Osteocyte (in vitro differentiated cells): Measurements from ENCODE around the gene RABAC1. TPM values are rescaled to one million over a fixed set of nuclear protein-coding genes. Genes with fewer than 3 reads are reported as not detected.
A peak's percentile ranks its signal among the peaks of the same experiment; 100 is the strongest.

Experiments used
- DNase-seq: peaks from one replicate; pipeline ENCODE4 v3.0.0; 2021; ENCODE audit warnings: mixed read lengths; ENCODE audit not compliant: unreplicated experiment; ENCODE audit errors: extremely low spot score
- H3K27ac Mint-ChIP-seq: one replicate; pipeline ENCODE4 v1.8.0; 2021; ENCODE audit warnings: mild to moderate bottlenecking, mixed read lengths; ENCODE audit not compliant: unreplicated experiment
- H3K27me3 Mint-ChIP-seq: one replicate; pipeline ENCODE4 v1.8.0; 2021; ENCODE audit warnings: mixed read lengths; ENCODE audit not compliant: unreplicated experiment
- H3K36me3 Mint-ChIP-seq: one replicate; pipeline ENCODE4 v1.8.0; 2021; ENCODE audit warnings: mixed read lengths; ENCODE audit not compliant: unreplicated experiment
- H3K4me1 Mint-ChIP-seq: one replicate; pipeline ENCODE4 v1.8.0; 2021; ENCODE audit warnings: mixed read lengths; ENCODE audit not compliant: unreplicated experiment
- H3K4me3 Mint-ChIP-seq: one replicate; pipeline ENCODE4 v1.8.0; 2021; ENCODE audit warnings: mild to moderate bottlenecking, moderate library complexity, mixed read lengths; ENCODE audit not compliant: unreplicated experiment
- H3K9me3 Mint-ChIP-seq: one replicate; pipeline ENCODE4 v1.8.0; 2021; ENCODE audit warnings: mixed read lengths; ENCODE audit not compliant: unreplicated experiment
- CTCF ChIP-seq: fragments of 200-600 bp; sonication (generic); IDR thresholded peaks from 2 replicates; pipeline ENCODE4 v1.5.0; 2021; ENCODE audit warnings: antibody characterized with exemption, mild to moderate bottlenecking, moderate library complexity
- total RNA-seq: library from RNA; stranded (reverse); gene quantifications from 2 replicates; pipeline ENCODE4 v1.2.1, GENCODE V29; 2021

The RABAC1 gene
- total RNA-seq, 1 donor from 2014 or later: 268 TPM

- TF ChIP-seq CTCF: no peak
- H3K27me3 Mint-ChIP-seq: peaks cover 69% of the 10 kb centered on the region
- H3K36me3 Mint-ChIP-seq: peaks cover 5% of the 10 kb centered on the region
- no peak for DNase-seq
- no peaks in the 10 kb centered on the region for H3K9me3 Mint-ChIP-seq
- H3K4me3 Mint-ChIP-seq: no peak overlapping the region
- peaks cover 8% of the 10 kb centered on the region for H3K4me1 Mint-ChIP-seq
- H3K27ac Mint-ChIP-seq: no peak overlapping the region
Measured at GRCh38 chr19:41999878-42000208, 40.7 kb upstream of the RABAC1 start.

- H3K4me3 Mint-ChIP-seq: peak overlapping the region; percentile 3
- H3K36me3 Mint-ChIP-seq: peaks cover 5% of the 10 kb centered on the region
- no peak for DNase-seq
- no peak overlapping the region for H3K27ac Mint-ChIP-seq
- no peaks in the 10 kb centered on the region for H3K9me3 Mint-ChIP-seq
- TF ChIP-seq CTCF: no peak
- peaks cover 8% of the 10 kb centered on the region for H3K4me1 Mint-ChIP-seq
- H3K27me3 Mint-ChIP-seq: peaks cover 72% of the 10 kb centered on the region
Measured at GRCh38 chr19:41999071-41999877, 40.2 kb upstream of the RABAC1 start.

- H3K36me3 Mint-ChIP-seq: peaks cover 5% of the 10 kb centered on the region
- no peaks in the 10 kb centered on the region for H3K9me3 Mint-ChIP-seq
- peaks cover 66% of the 10 kb centered on the region for H3K27me3 Mint-ChIP-seq
- TF ChIP-seq CTCF: peak; percentile 64
- DNase-seq: peak; percentile 85
- no peak overlapping the region for H3K4me3 Mint-ChIP-seq
- peaks cover 10% of the 10 kb centered on the region for H3K4me1 Mint-ChIP-seq
- no peak overlapping the region for H3K27ac Mint-ChIP-seq
Measured at GRCh38 chr19:41998246-41999020, 39.3 kb upstream of the RABAC1 start.

- H3K4me3 Mint-ChIP-seq: no peak overlapping the region
- no peak for DNase-seq
Measured at GRCh38 chr19:41997851-41998229, 38.7 kb upstream of the RABAC1 start.

More at GRCh38 chr19:41997851-41998229, 38.7 kb upstream of the RABAC1 start:
- no peaks in the 10 kb centered on the region for H3K9me3 Mint-ChIP-seq
- H3K36me3 Mint-ChIP-seq: peaks cover 5% of the 10 kb centered on the region
- no peak for TF ChIP-seq CTCF
- peaks cover 10% of the 10 kb centered on the region for H3K4me1 Mint-ChIP-seq
- H3K27me3 Mint-ChIP-seq: peaks cover 69% of the 10 kb centered on the region
- H3K27ac Mint-ChIP-seq: no peak overlapping the region
